HK-2 (cell line): ENCODE measurements around the gene APAF1.
A peak's percentile ranks its signal among the peaks of the same experiment; 100 is the strongest.

Experiments used
- DNase-seq: peaks from one replicate; pipeline ENCODE4 v3.0.0-alpha.2; 2018; ENCODE audit not compliant: unreplicated experiment

The APAF1 gene

GRCh38 chr12:98725476-98726247, 80.6 kb downstream of the APAF1 start:
- DNase-seq, result peak; percentile 51

- DNase-seq, result no peak
Measured at GRCh38 chr12:98727196-98727595, 82.1 kb downstream of the APAF1 start.

- no peak for DNase-seq
Measured at GRCh38 chr12:98730412-98730811, 85.3 kb downstream of the APAF1 start.

GRCh38 chr12:98733667-98734350, 88.7 kb downstream of the APAF1 start:
- no peak for DNase-seq

- DNase-seq, result no peak
Measured at GRCh38 chr12:98735821-98736220, 90.7 kb downstream of the APAF1 start.

- no peak for DNase-seq
Measured at GRCh38 chr12:98736352-98737321, 91.5 kb downstream of the APAF1 start.

- DNase-seq, result no peak
Measured at GRCh38 chr12:98737322-98737712, 92.2 kb downstream of the APAF1 start.

GRCh38 chr12:98738002-98738401, 92.9 kb downstream of the APAF1 start:
- no peak for DNase-seq

GRCh38 chr12:98738539-98738938, 93.4 kb downstream of the APAF1 start:
- no peak for DNase-seq

GRCh38 chr12:98740751-98741150, 95.7 kb downstream of the APAF1 start:
- DNase-seq, result no peak

- no peak for DNase-seq
Measured at GRCh38 chr12:98741196-98741555, 96.1 kb downstream of the APAF1 start.

GRCh38 chr12:98741556-98742265, 96.6 kb downstream of the APAF1 start:
- DNase-seq, result no peak

- DNase-seq, result no peak
Measured at GRCh38 chr12:98743362-98743953, 98.4 kb downstream of the APAF1 start.

GRCh38 chr12:98744680-98745079, 99.6 kb downstream of the APAF1 start:
- no peak for DNase-seq

- no peak for DNase-seq
Measured at GRCh38 chr12:98745578-98746391, 100.7 kb downstream of the APAF1 start.

- DNase-seq, result no peak
Measured at GRCh38 chr12:98748463-98748862, 103.4 kb downstream of the APAF1 start.

GRCh38 chr12:98750511-98750910, 105.4 kb downstream of the APAF1 start:
- DNase-seq, result no peak

- DNase-seq, result no peak
Measured at GRCh38 chr12:98751580-98752115, 106.6 kb downstream of the APAF1 start.

- DNase-seq, result no peak
Measured at GRCh38 chr12:98752726-98753125, 107.6 kb downstream of the APAF1 start.

- peak; percentile 48 for DNase-seq
Measured at GRCh38 chr12:98754095-98754494, 109.0 kb downstream of the APAF1 start.
